HepG2 (cell line): ENCODE data around the gene CSTPP1. TPM values are rescaled to one million over a fixed set of nuclear protein-coding genes. Genes with fewer than 3 reads are reported as not detected.

ENCODE experiments used
- AHDC1 ChIP-seq: sonication (generic); formaldehyde crosslinking; IDR thresholded peaks from 2 replicates; pipeline ENCODE4 v1.5.1; 2020; ENCODE audit warnings: mild to moderate bottlenecking, missing genetic modification reagents, borderline replicate concordance
- ATF7-NPFF ChIP-seq: sonication (generic); formaldehyde crosslinking; IDR thresholded peaks from 2 replicates; pipeline ENCODE4 v1.8.1; 2023; ENCODE audit warnings: mild to moderate bottlenecking, low read depth, missing genetic modification reagents, moderate library complexity
- CCDC6 ChIP-seq: sonication (generic); formaldehyde crosslinking; IDR thresholded peaks from 2 replicates; pipeline ENCODE4 v1.8.1; 2022; ENCODE audit warnings: mild to moderate bottlenecking, missing genetic modification reagents, moderate library complexity
- DNMT3B ChIP-seq: conservative IDR thresholded peaks from 2 replicates; pipeline ENCODE4 v1.6.1; 2016; ENCODE audit warnings: missing biosample characterization, control low read depth
- EED ChIP-seq: sonication (generic); formaldehyde crosslinking; IDR thresholded peaks from 2 replicates; pipeline ENCODE4 v1.5.0; 2020; ENCODE audit warnings: mild to moderate bottlenecking, missing genetic modification reagents
- FOXO1 ChIP-seq: sonication (generic); formaldehyde crosslinking; IDR thresholded peaks from 2 replicates; pipeline ENCODE4 v1.4.0; 2020; ENCODE audit warnings: missing genetic modification reagents
- MXI1 ChIP-seq: IDR thresholded peaks from 3 replicates; pipeline ENCODE4 v1.6.1; 2012; ENCODE audit warnings: low read depth, low read length, inconsistent platforms, borderline replicate concordance
- RBM22 ChIP-seq: fragments of 200-400 bp; formaldehyde crosslinking; optimal IDR thresholded peaks from 2 replicates; pipeline ENCODE3; 2017; ENCODE audit warnings: mild to moderate bottlenecking, low read length, moderate library complexity
- RFXAP ChIP-seq: sonication (generic); formaldehyde crosslinking; IDR thresholded peaks from 2 replicates; pipeline ENCODE4 v1.4.0; 2020; ENCODE audit warnings: missing genetic modification reagents, borderline replicate concordance
- SAP130 ChIP-seq: IDR thresholded peaks from 2 replicates; pipeline ENCODE4 v1.6.1; 2016; ENCODE audit warnings: low read depth
- SIN3B ChIP-seq: fragments of 150-350 bp; IDR thresholded peaks from 2 replicates; pipeline ENCODE4 v1.6.1; 2014; ENCODE audit warnings: low read length
- SPEN ChIP-seq: sonication (generic); formaldehyde crosslinking; IDR thresholded peaks from 2 replicates; pipeline ENCODE4 v1.5.1; 2020; ENCODE audit warnings: low read depth, mild to moderate bottlenecking, missing genetic modification reagents
- THYN1 ChIP-seq: sonication (generic); formaldehyde crosslinking; IDR thresholded peaks from 2 replicates; pipeline ENCODE4 v1.8.1; 2023; ENCODE audit warnings: low read depth, mild to moderate bottlenecking, moderate library complexity, missing genetic modification reagents, borderline replicate concordance
- ZHX1 ChIP-seq: sonication (generic); formaldehyde crosslinking; IDR thresholded peaks from 2 replicates; pipeline ENCODE4 v1.8.1; 2022; ENCODE audit warnings: low read depth, mild to moderate bottlenecking, missing genetic modification reagents
- ZNF441 ChIP-seq: sonication (generic); formaldehyde crosslinking; IDR thresholded peaks from 2 replicates; pipeline ENCODE4 v1.7.0; 2021; ENCODE audit warnings: missing genetic modification reagents, borderline replicate concordance
- polyA plus RNA-seq, 8 experiments: library from polyadenylated mRNA; depleted of rRNA in 3 of 8; stranded (reverse) in 7 of 8; unstranded in 1 of 8; fragments of >200 nt; fragmentation: Illumina TruSeq in 4 of 8; extraction: Trizol in 4 of 8; gene quantifications; 2 replicates each; pipeline versions ENCODE4 v1.2.1 to v1.2.3, GENCODE V29; 2011 to 2016; ENCODE audit warnings: low read depth in 4 of 8, missing spikeins in 1 of 8, mixed read lengths in 1 of 8; ENCODE audit not compliant: insufficient read depth in 1 of 8
- total RNA-seq, 5 experiments: library from RNA; depleted of rRNA; stranded (reverse); fragments of >200 nt; fragmentation: Illumina TruSeq; extraction: Trizol; gene quantifications; 2 replicates each; pipeline ENCODE4 v1.2.3, GENCODE V29; 2016; ENCODE audit warnings: low read depth in 1 of 5
- TF ChIP-seq, protein P1 (sequence below): sonication (generic); formaldehyde crosslinking; IDR thresholded peaks from 2 replicates; pipeline ENCODE4 v1.4.0; 2020; ENCODE audit warnings: missing genetic modification reagents, borderline replicate concordance

Gene CSTPP1
- total and polyA plus RNA-seq, 2 of the 13 experiments (the other 11 are each of a cell fraction or from before 2014, with no cell fraction given) = 12.3 to 14.6 TPM

- peak; percentile 70; the same call in 1 of the 2 replicates for TF ChIP-seq ZNF441 (CRISPR knock-in tag)
- TF ChIP-seq CCDC6 (CRISPR knock-in tag) = peak; percentile 77
- peak; percentile 31; the same call in 1 of the 3 replicates for TF ChIP-seq MXI1
- no peak for TF ChIP-seq THYN1 (CRISPR knock-in tag)
- peak; percentile 76 for TF ChIP-seq SAP130 (CRISPR knock-in tag)
- TF ChIP-seq DNMT3B (CRISPR knock-in tag) = no peak
- peak; percentile 48; the same call in 1 of the 2 replicates for TF ChIP-seq RFXAP (CRISPR knock-in tag)
- TF ChIP-seq FOXO1 = 0 out of 2 replicates have a peak, but pooled peaks have one; percentile 21
- TF ChIP-seq RBM22 = peak; percentile 95
- peak; percentile 83 for TF ChIP-seq SIN3B
- TF ChIP-seq ZHX1 (CRISPR knock-in tag) = 0 out of 2 replicates have a peak, but pooled peaks have one; percentile 21
- 0 out of 2 replicates have a peak, but pooled peaks have one; percentile 2 for TF ChIP-seq AHDC1 (CRISPR knock-in tag)
- TF ChIP-seq ATF7-NPFF (CRISPR knock-in tag) = peak; percentile 56; the same call in 1 of the 2 replicates
- TF ChIP-seq, protein P1, sequence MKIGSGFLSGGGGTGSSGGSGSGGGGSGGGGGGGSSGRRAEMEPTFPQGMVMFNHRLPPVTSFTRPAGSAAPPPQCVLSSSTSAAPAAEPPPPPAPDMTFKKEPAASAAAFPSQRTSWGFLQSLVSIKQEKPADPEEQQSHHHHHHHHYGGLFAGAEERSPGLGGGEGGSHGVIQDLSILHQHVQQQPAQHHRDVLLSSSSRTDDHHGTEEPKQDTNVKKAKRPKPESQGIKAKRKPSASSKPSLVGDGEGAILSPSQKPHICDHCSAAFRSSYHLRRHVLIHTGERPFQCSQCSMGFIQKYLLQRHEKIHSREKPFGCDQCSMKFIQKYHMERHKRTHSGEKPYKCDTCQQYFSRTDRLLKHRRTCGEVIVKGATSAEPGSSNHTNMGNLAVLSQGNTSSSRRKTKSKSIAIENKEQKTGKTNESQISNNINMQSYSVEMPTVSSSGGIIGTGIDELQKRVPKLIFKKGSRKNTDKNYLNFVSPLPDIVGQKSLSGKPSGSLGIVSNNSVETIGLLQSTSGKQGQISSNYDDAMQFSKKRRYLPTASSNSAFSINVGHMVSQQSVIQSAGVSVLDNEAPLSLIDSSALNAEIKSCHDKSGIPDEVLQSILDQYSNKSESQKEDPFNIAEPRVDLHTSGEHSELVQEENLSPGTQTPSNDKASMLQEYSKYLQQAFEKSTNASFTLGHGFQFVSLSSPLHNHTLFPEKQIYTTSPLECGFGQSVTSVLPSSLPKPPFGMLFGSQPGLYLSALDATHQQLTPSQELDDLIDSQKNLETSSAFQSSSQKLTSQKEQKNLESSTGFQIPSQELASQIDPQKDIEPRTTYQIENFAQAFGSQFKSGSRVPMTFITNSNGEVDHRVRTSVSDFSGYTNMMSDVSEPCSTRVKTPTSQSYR (CRISPR knock-in tag) = peak; percentile 76; the same call in 1 of the 2 replicates
- peak; percentile 83 for TF ChIP-seq SPEN (CRISPR knock-in tag)
- TF ChIP-seq EED (CRISPR knock-in tag) = 0 out of 2 replicates have a peak, but pooled peaks have one; percentile 77
These were observed 240.0 kb downstream of the CSTPP1 start, which contains the start of gene ARFGAP2 (continued) for GRCh38 chr11:47176328-47177228.
